ENCODE data around the gene ASB15. TPM values are rescaled to one million over a fixed set of nuclear protein-coding genes. Genes with fewer than 3 reads are reported as not detected.

The ASB15 gene
- total and polyA plus RNA-seq, 2 donors (not counting 3 experiments of a cell fraction or from before 2014, with no cell fraction given) = not detected

GRCh38 chr7:123662755-123663154 is 61.1 kb downstream of the ASB15 start:
- no peaks in the 10 kb centered on the region for H4K20me1 ChIP-seq (replicated peaks; ENCODE audit: control insufficient read depth, extremely low read depth, insufficient read depth, low read length)
- H3K27ac ChIP-seq (ENCODE audit: insufficient read depth, low read depth, low read length) = no peak overlapping the region
- no peak for DNase-seq (ENCODE audit: low read depth, low spot score)
- dilution Hi-C loops (cut with MboI; ENCODE audit: extremely low pct_ligation_motif_present, low sequenced_read_pairs) (no loop called here), intact Hi-C loops (cut with micrococcal nuclease) (no loop called here)
- H3K4me2 ChIP-seq (ENCODE audit: insufficient read depth, low read length) = no peak overlapping the region
- H3K9ac ChIP-seq (replicated peaks; ENCODE audit: extremely low read depth, insufficient read depth, low read length) = no peak overlapping the region
- CTCF ChIA-PET = interaction anchor here (1.1 to 1.3 kb wide), 2 partner anchors 20 to 209 kb away, joined by 4 to 8 read pairs; no protein-coding TSS in a partner anchor
- BruUV-seq (replicated peaks) = no TSS peak
- no peak for FAIRE-seq
- peaks cover 7 to 8% of the 10 kb centered on the region in 2 experiments for H3K27me3 ChIP-seq (ENCODE audit: control insufficient read depth in 2 of 2, insufficient read depth in 2 of 2, low read length in 2 of 2)
- H3K4me3 ChIP-seq (replicated peaks in 1 of 3; ENCODE audit: insufficient read depth in 1 of 3, low read depth in 1 of 3, low read length in 3 of 3) = no peak overlapping the region
- no peak overlapping the region for H2AFZ ChIP-seq (ENCODE audit: low read depth, low read length)
- POLR2A ChIA-PET = interaction anchor here (0.7 kb wide), 1 partner anchor 147 kb away, joined by 3 read pairs; no protein-coding TSS in a partner anchor
- TF ChIP-seq MYC (IDR thresholded peaks at IDR 0.05; ENCODE audit: low read depth, low read length) (no peak), POLR2AphosphoS5 (IDR thresholded peaks at IDR 0.05; ENCODE audit: insufficient read depth, low read depth, low read length) (no peak), JUN (IDR thresholded peaks at IDR 0.05; ENCODE audit: borderline replicate concordance, insufficient read depth, insufficient read length, low read depth) (no peak), EZH2 (IDR thresholded peaks at IDR 0.05; ENCODE audit: borderline replicate concordance, low read depth, low read length, severe bottlenecking) (no peak), GATA2 (IDR thresholded peaks at IDR 0.05; ENCODE audit: insufficient read depth, insufficient read length, low read depth, low read length) (no peak), FOS (IDR thresholded peaks at IDR 0.05; ENCODE audit: borderline replicate concordance, insufficient read depth, low read length) (no peak), CTCF (IDR thresholded peaks at IDR 0.05; ENCODE audit: extremely low read depth in 1 of 2, insufficient read depth in 1 of 2, low read depth in 1 of 2, low read length in 2 of 2) (no peak), MAX (IDR thresholded peaks at IDR 0.05; ENCODE audit: insufficient read depth, insufficient read length) (no peak), POLR2A (IDR thresholded peaks at IDR 0.05; ENCODE audit: low read depth, low read length) (no peak)
- no peaks in the 10 kb centered on the region for H3K36me3 ChIP-seq (ENCODE audit: control insufficient read depth in 2 of 2, extremely low read depth in 1 of 2, insufficient read depth in 2 of 2, low read length in 2 of 2)
- no peaks in the 10 kb centered on the region for H3K9me3 ChIP-seq (replicated peaks; ENCODE audit: control insufficient read depth, insufficient read depth, low read length)
- no peaks in the 10 kb centered on the region for H3K79me2 ChIP-seq (ENCODE audit: control insufficient read depth, insufficient read depth, low read length)
- no peaks in the 10 kb centered on the region for H3K9me1 ChIP-seq (replicated peaks; ENCODE audit: control insufficient read depth, extremely low read depth, insufficient read depth, low read length)
- no peaks in the 10 kb centered on the region for H3K4me1 ChIP-seq (ENCODE audit: control insufficient read depth, extremely low read depth, insufficient read depth, low read length)

All from endothelial cell of umbilical vein (primary cell).